ENCODE measurements around the gene UBR4. TPM values are rescaled to one million over a fixed set of nuclear protein-coding genes. Genes with fewer than 3 reads are reported as not detected.

Gene UBR4
- total RNA-seq, 1 donor from 2014 or later = 125 TPM

GRCh38 chr1:19028546-19029129, 181.4 kb downstream of the UBR4 start:
- Histone ChIP-seq H3K4me1 (no peaks in the 10 kb centered on the region), H3K36me3 (no peaks in the 10 kb centered on the region), H3K27me3 (ENCODE audit: low read depth) (no peaks in the 10 kb centered on the region), H3K27ac (no peak overlapping the region), H3K4me3 (no peak overlapping the region), H3K9me3 (no peaks in the 10 kb centered on the region)
- intact Hi-C loops (cut with DNase I) = no loop called here
- ATAC-seq (no peak), DNase-seq (no peak)
- TF ChIP-seq, protein P1, sequence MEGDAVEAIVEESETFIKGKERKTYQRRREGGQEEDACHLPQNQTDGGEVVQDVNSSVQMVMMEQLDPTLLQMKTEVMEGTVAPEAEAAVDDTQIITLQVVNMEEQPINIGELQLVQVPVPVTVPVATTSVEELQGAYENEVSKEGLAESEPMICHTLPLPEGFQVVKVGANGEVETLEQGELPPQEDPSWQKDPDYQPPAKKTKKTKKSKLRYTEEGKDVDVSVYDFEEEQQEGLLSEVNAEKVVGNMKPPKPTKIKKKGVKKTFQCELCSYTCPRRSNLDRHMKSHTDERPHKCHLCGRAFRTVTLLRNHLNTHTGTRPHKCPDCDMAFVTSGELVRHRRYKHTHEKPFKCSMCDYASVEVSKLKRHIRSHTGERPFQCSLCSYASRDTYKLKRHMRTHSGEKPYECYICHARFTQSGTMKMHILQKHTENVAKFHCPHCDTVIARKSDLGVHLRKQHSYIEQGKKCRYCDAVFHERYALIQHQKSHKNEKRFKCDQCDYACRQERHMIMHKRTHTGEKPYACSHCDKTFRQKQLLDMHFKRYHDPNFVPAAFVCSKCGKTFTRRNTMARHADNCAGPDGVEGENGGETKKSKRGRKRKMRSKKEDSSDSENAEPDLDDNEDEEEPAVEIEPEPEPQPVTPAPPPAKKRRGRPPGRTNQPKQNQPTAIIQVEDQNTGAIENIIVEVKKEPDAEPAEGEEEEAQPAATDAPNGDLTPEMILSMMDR (IDR thresholded peaks at IDR 0.05) = no peak

- no peak for DNase-seq
- no peak for ATAC-seq
- Histone ChIP-seq H3K4me3 (no peak overlapping the region), H3K9me3 (no peaks in the 10 kb centered on the region), H3K27me3 (ENCODE audit: low read depth) (no peaks in the 10 kb centered on the region), H3K4me1 (no peaks in the 10 kb centered on the region), H3K27ac (no peak overlapping the region), H3K36me3 (no peaks in the 10 kb centered on the region)
- intact Hi-C loops (cut with DNase I) = no loop called here
- TF ChIP-seq, protein P1 (IDR thresholded peaks at IDR 0.05) = no peak
Observed at GRCh38 chr1:19028110-19028509, 182.0 kb downstream of the UBR4 start.

Other genes starting within 250 kb of the UBR4 start
- gene EMC1, start 41.3 kb upstream of the UBR4 start, total RNA-seq = 39.2 TPM
- 16.4 TPM for gene MRTO4, start 41.5 kb upstream of the UBR4 start, total RNA-seq
- gene AKR7A3, start 78.5 kb upstream of the UBR4 start, total RNA-seq = 0.30 TPM
- 37.4 TPM for gene AKR7A2, start 101.9 kb upstream of the UBR4 start, total RNA-seq
- 15.4 TPM for gene SLC66A1, start 102.1 kb upstream of the UBR4 start, total RNA-seq